Measurements from ENCODE around the gene CLCN6.

CLCN6 gene

GRCh38 chr1:11881749-11882441, 75.9 kb downstream of the CLCN6 start:
- ChIA-PET CTCF (interaction anchor here (1.2 kb wide), 1 partner anchor 12 kb away, joined by 4 read pairs; no protein-coding TSS in a partner anchor), POLR2A (interaction anchor here (2.4 kb wide), 1 partner anchor 28 kb away, joined by 6 read pairs; no protein-coding TSS in a partner anchor)
- no peak for DNase-seq (ENCODE audit: extremely low spot score)

GRCh38 chr1:11882814-11883538, 77.0 kb downstream of the CLCN6 start:
- DNase-seq (ENCODE audit: extremely low spot score) = no peak
- ChIA-PET CTCF (interaction anchor here (1.2 kb wide), 1 partner anchor 11 kb away, joined by 4 read pairs; no protein-coding TSS in a partner anchor), POLR2A (no interaction called here)
- TF ChIP-seq FOXM1 (IDR thresholded peaks at IDR 0.05; ENCODE audit: borderline replicate concordance) = no peak
- no peak for TF ChIP-seq LEF1 (IDR thresholded peaks at IDR 0.05; ENCODE audit: borderline replicate concordance)
- TF ChIP-seq SUZ12 (IDR thresholded peaks at IDR 0.05) = no peak
- no peak for TF ChIP-seq FOXK2 (IDR thresholded peaks at IDR 0.05)
- no peak for TF ChIP-seq PKNOX1 (IDR thresholded peaks at IDR 0.05)
- TF ChIP-seq BHLHE40 (IDR thresholded peaks at IDR 0.05; ENCODE audit: borderline replicate concordance) = no peak

More at GRCh38 chr1:11881749-11882441, 75.9 kb downstream of the CLCN6 start:
- no peak for TF ChIP-seq FOXK2 (IDR thresholded peaks at IDR 0.05)
- no peak for TF ChIP-seq L3MBTL2 (conservative IDR thresholded peaks at IDR 0.05)
- no peak for TF ChIP-seq SUZ12 (IDR thresholded peaks at IDR 0.05)
- TF ChIP-seq FOXM1 (IDR thresholded peaks at IDR 0.05; ENCODE audit: borderline replicate concordance) = no peak

GRCh38 chr1:11885916-11886315, 79.9 kb downstream of the CLCN6 start:
- ChIA-PET CTCF (no interaction called here), POLR2A (interaction anchor here (2.7 kb wide), 1 partner anchor 23 kb away, joined by 16 read pairs; no protein-coding TSS in a partner anchor)
- TF ChIP-seq L3MBTL2 (conservative IDR thresholded peaks at IDR 0.05) = no peak
- no peak for TF ChIP-seq BHLHE40 (IDR thresholded peaks at IDR 0.05; ENCODE audit: borderline replicate concordance)
- TF ChIP-seq SUZ12 (IDR thresholded peaks at IDR 0.05) = no peak
- TF ChIP-seq LEF1 (IDR thresholded peaks at IDR 0.05; ENCODE audit: borderline replicate concordance) = no peak
- no peak for TF ChIP-seq ARNT (IDR thresholded peaks at IDR 0.05)
- no peak for TF ChIP-seq FOXK2 (IDR thresholded peaks at IDR 0.05)
- no peak for TF ChIP-seq TARDBP (IDR thresholded peaks at IDR 0.05)
- TF ChIP-seq SP1 (IDR thresholded peaks at IDR 0.05) = no peak
- no peak for TF ChIP-seq ZNF384 (IDR thresholded peaks at IDR 0.05)
- no peak for TF ChIP-seq HDGF (IDR thresholded peaks at IDR 0.05; ENCODE audit: borderline replicate concordance)
- no peak for DNase-seq (ENCODE audit: extremely low spot score)

- no peak for DNase-seq (ENCODE audit: extremely low spot score)
- TF ChIP-seq FOXK2 (IDR thresholded peaks at IDR 0.05) (no peak), CTBP1 (IDR thresholded peaks at IDR 0.05; ENCODE audit: borderline replicate concordance) (no peak), NFRKB (IDR thresholded peaks at IDR 0.05) (no peak), L3MBTL2 (conservative IDR thresholded peaks at IDR 0.05) (no peak), TARDBP (IDR thresholded peaks at IDR 0.05) (no peak), FOXM1 (IDR thresholded peaks at IDR 0.05; ENCODE audit: borderline replicate concordance) (no peak), PKNOX1 (IDR thresholded peaks at IDR 0.05) (no peak), ZNF384 (IDR thresholded peaks at IDR 0.05) (no peak), SP1 (IDR thresholded peaks at IDR 0.05) (no peak), FOXA1 (IDR thresholded peaks at IDR 0.05) (no peak), BHLHE40 (IDR thresholded peaks at IDR 0.05; ENCODE audit: borderline replicate concordance) (no peak), HDGF (IDR thresholded peaks at IDR 0.05; ENCODE audit: borderline replicate concordance) (no peak), ARNT (IDR thresholded peaks at IDR 0.05) (no peak), ELF4 (IDR thresholded peaks at IDR 0.05) (no peak), SUZ12 (IDR thresholded peaks at IDR 0.05) (no peak)
- ChIA-PET POLR2A (interaction anchor here (0.8 to 2.7 kb wide), 2 partner anchors 21 to 91 kb away, joined by 4 to 16 read pairs; no protein-coding TSS in a partner anchor), CTCF (interaction anchor here (0.6 kb wide), 1 partner anchor 41 kb away, joined by 5 read pairs; no protein-coding TSS in a partner anchor)
Observed at GRCh38 chr1:11886986-11887665, 81.1 kb downstream of the CLCN6 start.

GRCh38 chr1:11887666-11888007, 81.6 kb downstream of the CLCN6 start:
- TF ChIP-seq CTBP1 (IDR thresholded peaks at IDR 0.05; ENCODE audit: borderline replicate concordance) = no peak
- no peak for TF ChIP-seq HDGF (IDR thresholded peaks at IDR 0.05; ENCODE audit: borderline replicate concordance)
- no peak for TF ChIP-seq FOXM1 (IDR thresholded peaks at IDR 0.05; ENCODE audit: borderline replicate concordance)
- TF ChIP-seq NFRKB (IDR thresholded peaks at IDR 0.05) = no peak
- TF ChIP-seq TARDBP (IDR thresholded peaks at IDR 0.05) = no peak
- TF ChIP-seq SUZ12 (IDR thresholded peaks at IDR 0.05) = no peak
- no peak for DNase-seq (ENCODE audit: extremely low spot score)
- ChIA-PET CTCF (no interaction called here), POLR2A (interaction anchor here (0.8 to 2.7 kb wide), 2 partner anchors 21 to 91 kb away, joined by 4 to 16 read pairs; no protein-coding TSS in a partner anchor)

- CTCF ChIA-PET = interaction anchor here (1.1 kb wide), 1 partner anchor 50 kb away, joined by 4 read pairs; no protein-coding TSS in a partner anchor
- TF ChIP-seq FOXM1 (IDR thresholded peaks at IDR 0.05; ENCODE audit: borderline replicate concordance) = no peak
- no peak for TF ChIP-seq HDGF (IDR thresholded peaks at IDR 0.05; ENCODE audit: borderline replicate concordance)
- no peak for TF ChIP-seq BHLHE40 (IDR thresholded peaks at IDR 0.05; ENCODE audit: borderline replicate concordance)
- TF ChIP-seq NFRKB (IDR thresholded peaks at IDR 0.05) = no peak
- no peak for TF ChIP-seq SP1 (IDR thresholded peaks at IDR 0.05)
- TF ChIP-seq L3MBTL2 (conservative IDR thresholded peaks at IDR 0.05) = no peak
- no peak for TF ChIP-seq FOXK2 (IDR thresholded peaks at IDR 0.05)
- TF ChIP-seq FOXA1 (IDR thresholded peaks at IDR 0.05) = no peak
- no peak for TF ChIP-seq ARNT (IDR thresholded peaks at IDR 0.05)
- DNase-seq (ENCODE audit: extremely low spot score) = no peak
- POLR2A ChIA-PET = no interaction called here
Observed at GRCh38 chr1:11888206-11888876, 82.3 kb downstream of the CLCN6 start.

All from HEK293T (cell line).